ENCODE results near the gene STAT4.
"Not testable (repeated sequence)": the region's sequence is repeated elsewhere in the genome, so short reads cannot be mapped to it uniquely, and the experiment has no call there.

The STAT4 gene

DNA sequence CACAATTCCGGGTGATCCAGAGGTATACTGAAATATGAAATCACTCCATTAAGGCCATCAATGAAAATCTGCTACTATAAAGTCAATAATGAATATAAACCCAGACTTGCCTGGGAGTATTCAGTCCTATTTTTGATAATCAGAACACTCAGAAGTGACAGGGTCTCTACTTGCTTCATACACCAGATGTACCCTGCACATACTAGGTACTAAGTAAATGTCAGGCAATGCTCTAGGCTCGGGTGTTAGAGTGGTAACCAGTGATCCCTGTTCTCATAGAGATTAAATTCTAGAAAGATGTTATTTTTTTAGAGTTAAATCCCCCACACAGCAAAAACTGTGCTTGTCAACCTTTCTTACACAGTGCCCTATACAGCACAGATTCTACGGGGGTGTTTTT is 149.2 kb downstream of the STAT4 start:
- Histone ChIP-seq H3K4me3 (ENCODE audit: low read depth in 1 of 2, low read length in 2 of 2) (no peak overlapping the region), H3K9ac (ENCODE audit: low read depth in 1 of 2, low read length in 2 of 2) (no peak overlapping the region), H3K36me3 (ENCODE audit: control insufficient read depth in 1 of 2, insufficient read depth in 2 of 2, low read length in 2 of 2) (peaks cover 93 to 94% of the 10 kb centered on the region in 2 donors), H3K27me3 (ENCODE audit: control insufficient read depth in 1 of 2, insufficient read depth in 2 of 2, low read length in 2 of 2) (no peaks in the 10 kb centered on the region), H3K4me1 (ENCODE audit: control insufficient read depth in 1 of 2, insufficient read depth in 2 of 2, low read length in 2 of 2) (no peaks in the 10 kb centered on the region), H3K9me3 (ENCODE audit: control insufficient read depth in 1 of 2, low read length in 2 of 2) (no peaks in the 10 kb centered on the region), H3K27ac (ENCODE audit: low read depth, low read length) (no peak overlapping the region)

GRCh38 chr2:191001032-191001431 is 149.8 kb downstream of the STAT4 start:
- Histone ChIP-seq H3K4me3 (ENCODE audit: low read depth in 1 of 2, low read length in 2 of 2) (no peak overlapping the region), H3K4me1 (ENCODE audit: control insufficient read depth in 1 of 2, insufficient read depth in 2 of 2, low read length in 2 of 2) (no peaks in the 10 kb centered on the region), H3K36me3 (ENCODE audit: control insufficient read depth in 1 of 2, insufficient read depth in 2 of 2, low read length in 2 of 2) (peaks cover 91 to 94% of the 10 kb centered on the region in 2 donors), H3K9me3 (ENCODE audit: control insufficient read depth in 1 of 2, low read length in 2 of 2) (no peaks in the 10 kb centered on the region), H3K27ac (ENCODE audit: low read depth, low read length) (no peak overlapping the region), H3K27me3 (ENCODE audit: control insufficient read depth in 1 of 2, insufficient read depth in 2 of 2, low read length in 2 of 2) (no peaks in the 10 kb centered on the region), H3K9ac (ENCODE audit: low read depth in 1 of 2, low read length in 2 of 2) (no peak overlapping the region)

DNA sequence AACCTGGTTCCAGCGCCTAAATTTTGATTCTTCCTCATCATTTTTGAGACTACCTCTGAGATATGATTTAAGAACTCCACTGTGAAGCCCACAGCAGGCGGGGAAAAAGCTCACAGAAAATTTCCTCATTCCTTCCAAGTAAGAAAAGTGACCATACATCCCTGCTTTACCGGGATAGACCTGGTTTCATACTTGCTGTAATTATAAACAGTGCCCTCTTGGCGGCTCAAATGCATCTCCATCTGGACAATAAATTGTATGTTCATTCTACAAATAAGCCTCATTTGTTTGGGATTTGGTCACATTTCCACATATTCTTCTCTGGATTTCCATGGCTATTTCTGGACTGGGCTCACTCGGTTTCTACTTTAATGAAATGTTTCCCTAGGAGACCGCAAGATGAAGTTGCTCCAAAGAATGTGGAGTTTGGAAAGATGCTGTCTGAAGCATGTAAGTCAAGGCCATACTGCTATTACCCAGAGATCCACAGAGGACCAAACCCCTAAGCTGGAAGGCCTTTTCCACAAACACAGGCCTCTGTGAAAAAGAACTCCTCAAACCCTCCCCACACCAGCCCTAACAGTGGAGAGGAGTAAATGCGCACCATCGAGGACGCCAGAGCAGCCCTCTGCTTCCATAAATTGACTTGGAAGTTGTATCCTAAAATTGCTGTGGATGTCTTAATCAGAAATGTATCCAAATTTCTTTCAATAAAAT is 150.7 kb downstream of the STAT4 start:
- no peak overlapping the region for H3K9ac ChIP-seq (ENCODE audit: low read depth in 1 of 2, low read length in 2 of 2)
- no peaks in the 10 kb centered on the region for H3K27me3 ChIP-seq (ENCODE audit: control insufficient read depth in 1 of 2, insufficient read depth in 2 of 2, low read length in 2 of 2)
- H3K27ac ChIP-seq (ENCODE audit: low read depth, low read length): no peak overlapping the region
- H3K4me3 ChIP-seq (ENCODE audit: low read depth in 1 of 2, low read length in 2 of 2): no peak overlapping the region
- H3K4me1 ChIP-seq (ENCODE audit: control insufficient read depth in 1 of 2, insufficient read depth in 2 of 2, low read length in 2 of 2): no peaks in the 10 kb centered on the region
- H3K36me3 ChIP-seq (ENCODE audit: control insufficient read depth in 1 of 2, insufficient read depth in 2 of 2, low read length in 2 of 2): peaks cover 90 to 94% of the 10 kb centered on the region in 2 donors
- H3K9me3 ChIP-seq (ENCODE audit: control insufficient read depth in 1 of 2, low read length in 2 of 2): no peaks in the 10 kb centered on the region

- no peaks in the 10 kb centered on the region for H3K4me1 ChIP-seq (ENCODE audit: control insufficient read depth in 1 of 2, insufficient read depth in 2 of 2, low read length in 2 of 2)
- H3K27ac ChIP-seq (ENCODE audit: low read depth, low read length): no peak overlapping the region
- H3K36me3 ChIP-seq (ENCODE audit: control insufficient read depth in 1 of 2, insufficient read depth in 2 of 2, low read length in 2 of 2): peaks cover 83 to 93% of the 10 kb centered on the region in 2 donors
- H3K9ac ChIP-seq (ENCODE audit: low read depth in 1 of 2, low read length in 2 of 2): no peak overlapping the region
- no peaks in the 10 kb centered on the region for H3K9me3 ChIP-seq (ENCODE audit: control insufficient read depth in 1 of 2, low read length in 2 of 2)
- no peaks in the 10 kb centered on the region for H3K27me3 ChIP-seq (ENCODE audit: control insufficient read depth in 1 of 2, insufficient read depth in 2 of 2, low read length in 2 of 2)
- H3K4me3 ChIP-seq (ENCODE audit: low read depth in 1 of 2, low read length in 2 of 2): no peak overlapping the region
Observed at GRCh38 chr2:190999058-190999457, 151.7 kb downstream of the STAT4 start.

GRCh38 chr2:190997526-190998113 is 153.2 kb downstream of the STAT4 start:
- Histone ChIP-seq H3K4me1 (ENCODE audit: control insufficient read depth in 1 of 2, insufficient read depth in 2 of 2, low read length in 2 of 2) (no peaks in the 10 kb centered on the region), H3K27ac (ENCODE audit: low read depth, low read length) (no peak overlapping the region), H3K36me3 (ENCODE audit: control insufficient read depth in 1 of 2, insufficient read depth in 2 of 2, low read length in 2 of 2) (peaks cover 81 to 93% of the 10 kb centered on the region in 2 donors), H3K9me3 (ENCODE audit: control insufficient read depth in 1 of 2, low read length in 2 of 2) (no peaks in the 10 kb centered on the region), H3K4me3 (ENCODE audit: low read depth in 1 of 2, low read length in 2 of 2) (no peak overlapping the region), H3K9ac (ENCODE audit: low read depth in 1 of 2, low read length in 2 of 2) (no peak overlapping the region), H3K27me3 (ENCODE audit: control insufficient read depth in 1 of 2, insufficient read depth in 2 of 2, low read length in 2 of 2) (no peaks in the 10 kb centered on the region)

GRCh38 chr2:190996947-190997346 is 153.8 kb downstream of the STAT4 start:
- no peaks in the 10 kb centered on the region for H3K27me3 ChIP-seq (ENCODE audit: control insufficient read depth in 1 of 2, insufficient read depth in 2 of 2, low read length in 2 of 2)
- peaks cover 74 to 93% of the 10 kb centered on the region in 2 donors for H3K36me3 ChIP-seq (ENCODE audit: control insufficient read depth in 1 of 2, insufficient read depth in 2 of 2, low read length in 2 of 2)
- H3K4me1 ChIP-seq (ENCODE audit: control insufficient read depth in 1 of 2, insufficient read depth in 2 of 2, low read length in 2 of 2): no peaks in the 10 kb centered on the region
- H3K9me3 ChIP-seq (ENCODE audit: control insufficient read depth in 1 of 2, low read length in 2 of 2): no peaks in the 10 kb centered on the region
- no peak overlapping the region for H3K27ac ChIP-seq (ENCODE audit: low read depth, low read length)
- H3K9ac ChIP-seq (ENCODE audit: low read depth in 1 of 2, low read length in 2 of 2): no peak overlapping the region
- no peak overlapping the region for H3K4me3 ChIP-seq (ENCODE audit: low read depth in 1 of 2, low read length in 2 of 2)

DNA sequence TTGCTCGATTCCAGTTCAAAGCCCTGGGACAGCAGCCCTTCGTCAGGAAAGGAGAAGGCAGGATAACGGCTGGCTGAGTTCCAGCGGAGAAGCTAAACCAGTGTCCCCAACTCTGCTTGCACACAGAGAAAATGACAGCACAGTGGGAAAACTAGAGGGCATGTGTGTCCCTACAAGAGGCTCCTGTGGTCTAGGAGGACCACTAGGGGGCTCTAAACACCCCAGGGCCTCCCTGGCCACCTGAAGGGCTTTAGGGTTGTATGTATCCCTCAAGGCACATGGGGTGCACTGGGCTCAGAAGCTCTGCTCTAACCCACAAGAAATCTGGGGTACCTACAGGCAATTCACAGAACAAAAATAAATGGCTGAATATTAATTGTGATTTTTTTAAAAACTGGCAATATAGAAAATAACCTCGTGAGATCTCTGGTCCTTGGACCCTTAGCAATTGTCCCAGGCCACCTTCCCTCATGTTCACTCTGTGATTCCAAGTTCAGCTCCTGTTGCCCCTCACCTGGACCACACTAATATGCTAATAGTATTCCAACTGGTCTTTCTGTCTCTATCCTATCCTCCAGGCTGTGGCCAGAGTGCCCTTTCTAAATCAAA is 154.4 kb downstream of the STAT4 start:
- Histone ChIP-seq H3K36me3 (ENCODE audit: control insufficient read depth in 1 of 2, insufficient read depth in 2 of 2, low read length in 2 of 2) (peaks cover 70 to 93% of the 10 kb centered on the region in 2 donors), H3K4me1 (ENCODE audit: control insufficient read depth in 1 of 2, insufficient read depth in 2 of 2, low read length in 2 of 2) (no peaks in the 10 kb centered on the region), H3K27me3 (ENCODE audit: control insufficient read depth in 1 of 2, insufficient read depth in 2 of 2, low read length in 2 of 2) (no peaks in the 10 kb centered on the region), H3K27ac (ENCODE audit: low read depth, low read length) (no peak overlapping the region), H3K9ac (ENCODE audit: low read depth in 1 of 2, low read length in 2 of 2) (no peak overlapping the region), H3K4me3 (ENCODE audit: low read depth in 1 of 2, low read length in 2 of 2) (no peak overlapping the region), H3K9me3 (ENCODE audit: control insufficient read depth in 1 of 2, low read length in 2 of 2) (no peaks in the 10 kb centered on the region)

DNA sequence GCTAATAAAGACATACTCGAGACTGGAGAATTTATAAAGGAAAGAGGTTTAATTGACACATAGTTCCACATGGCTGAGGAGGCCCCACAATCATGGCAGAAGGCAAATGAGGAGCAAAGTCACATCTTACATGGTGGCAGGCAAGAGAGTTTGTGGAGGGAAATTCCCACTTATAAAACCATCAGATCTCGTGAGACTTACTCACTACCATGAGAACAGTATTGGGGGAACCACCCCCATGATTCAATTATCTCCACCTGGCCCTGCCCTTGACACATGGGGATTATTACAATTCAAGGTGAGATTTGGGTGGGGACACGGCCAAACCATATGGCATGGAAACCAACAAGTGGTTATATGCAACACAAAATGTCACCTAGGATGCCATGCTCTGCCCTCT is 155.5 kb downstream of the STAT4 start:
- not testable (repeated sequence) for H3K27me3 ChIP-seq (ENCODE audit: control insufficient read depth in 1 of 2, insufficient read depth in 2 of 2, low read length in 2 of 2); H3K4me3 ChIP-seq (ENCODE audit: low read depth in 1 of 2, low read length in 2 of 2); H3K9ac ChIP-seq (ENCODE audit: low read depth in 1 of 2, low read length in 2 of 2); H3K27ac ChIP-seq (ENCODE audit: low read depth, low read length); H3K9me3 ChIP-seq (ENCODE audit: control insufficient read depth in 1 of 2, low read length in 2 of 2); H3K4me1 ChIP-seq (ENCODE audit: control insufficient read depth in 1 of 2, insufficient read depth in 2 of 2, low read length in 2 of 2)
- H3K36me3 ChIP-seq (ENCODE audit: control insufficient read depth in 1 of 2, insufficient read depth in 2 of 2, low read length in 2 of 2): peaks cover 70 to 93% of the 10 kb centered on the region in 2 donors

DNA sequence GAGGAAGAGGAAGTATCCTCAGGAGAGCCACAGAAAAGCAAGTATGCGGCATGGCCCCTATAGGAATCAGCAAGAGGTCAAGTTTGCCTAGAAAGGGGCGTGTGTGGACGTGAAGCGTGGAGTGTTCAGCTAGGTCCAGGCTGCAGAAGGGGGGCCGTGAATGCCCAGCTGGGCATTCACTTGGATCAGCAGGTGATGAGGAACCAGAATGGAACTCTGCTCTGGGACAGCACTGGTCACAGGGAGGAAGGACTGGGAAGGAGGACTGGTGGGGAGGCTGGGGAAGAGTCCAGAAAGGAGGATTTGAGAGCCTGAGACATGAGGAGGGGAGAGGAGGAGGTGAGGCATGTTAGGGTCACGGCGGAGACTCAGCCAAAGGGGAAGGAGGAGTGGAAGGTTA is 156.6 kb downstream of the STAT4 start:
- no peak overlapping the region for H3K27ac ChIP-seq (ENCODE audit: low read depth, low read length)
- no peak overlapping the region for H3K9ac ChIP-seq (ENCODE audit: low read depth in 1 of 2, low read length in 2 of 2)
- H3K4me1 ChIP-seq (ENCODE audit: control insufficient read depth in 1 of 2, insufficient read depth in 2 of 2, low read length in 2 of 2): no peaks in the 10 kb centered on the region
- H3K27me3 ChIP-seq (ENCODE audit: control insufficient read depth in 1 of 2, insufficient read depth in 2 of 2, low read length in 2 of 2): no peaks in the 10 kb centered on the region
- H3K9me3 ChIP-seq (ENCODE audit: control insufficient read depth in 1 of 2, low read length in 2 of 2): no peaks in the 10 kb centered on the region
- peaks cover 67 to 93% of the 10 kb centered on the region in 2 donors for H3K36me3 ChIP-seq (ENCODE audit: control insufficient read depth in 1 of 2, insufficient read depth in 2 of 2, low read length in 2 of 2)
- no peak overlapping the region for H3K4me3 ChIP-seq (ENCODE audit: low read depth in 1 of 2, low read length in 2 of 2)

GRCh38 chr2:190993292-190993643 is 157.5 kb downstream of the STAT4 start:
- Histone ChIP-seq H3K27me3 (ENCODE audit: control insufficient read depth in 1 of 2, insufficient read depth in 2 of 2, low read length in 2 of 2) (no peaks in the 10 kb centered on the region), H3K27ac (ENCODE audit: low read depth, low read length) (no peak overlapping the region), H3K4me1 (ENCODE audit: control insufficient read depth in 1 of 2, insufficient read depth in 2 of 2, low read length in 2 of 2) (no peaks in the 10 kb centered on the region), H3K4me3 (ENCODE audit: low read depth in 1 of 2, low read length in 2 of 2) (no peak overlapping the region), H3K36me3 (ENCODE audit: control insufficient read depth in 1 of 2, insufficient read depth in 2 of 2, low read length in 2 of 2) (peaks cover 72 to 97% of the 10 kb centered on the region in 2 donors), H3K9me3 (ENCODE audit: control insufficient read depth in 1 of 2, low read length in 2 of 2) (no peaks in the 10 kb centered on the region), H3K9ac (ENCODE audit: low read depth in 1 of 2, low read length in 2 of 2) (no peak overlapping the region)

All from duodenal mucosa (tissue), 2 donors.